Activated naive CD4-positive, alpha-beta T cell treated with Interleukin-2 at 50 U/mL for 16 hours (primary cell): ENCODE measurements around the gene CSRNP3.

Source experiments
- DNase-seq: peaks from one replicate; pipeline ENCODE4 v3.0.0-alpha.2; 2020

CSRNP3 gene

GRCh38 chr2:165471349-165471950, 2.0 kb downstream of the CSRNP3 start:
- no peak for DNase-seq

GRCh38 chr2:165472922-165473321, 3.4 kb downstream of the CSRNP3 start:
- DNase-seq = no peak

- no peak for DNase-seq
Measured at GRCh38 chr2:165474619-165475276, 5.2 kb downstream of the CSRNP3 start.

- DNase-seq = no peak
Measured at GRCh38 chr2:165475277-165476004, 5.9 kb downstream of the CSRNP3 start.

- DNase-seq = no peak
Measured at GRCh38 chr2:165479856-165480255, 10.4 kb downstream of the CSRNP3 start.

GRCh38 chr2:165494573-165494972, 25.1 kb downstream of the CSRNP3 start:
- no peak for DNase-seq

- no peak for DNase-seq
Measured at GRCh38 chr2:165497659-165498317, 28.3 kb downstream of the CSRNP3 start.

- no peak for DNase-seq
Measured at GRCh38 chr2:165499131-165499530, 29.6 kb downstream of the CSRNP3 start.

- DNase-seq = no peak
Measured at GRCh38 chr2:165500001-165500400, 30.5 kb downstream of the CSRNP3 start.

GRCh38 chr2:165500816-165501215, 31.3 kb downstream of the CSRNP3 start:
- DNase-seq = no peak

GRCh38 chr2:165505514-165505913, 36.0 kb downstream of the CSRNP3 start:
- DNase-seq = no peak

- DNase-seq = no peak
Measured at GRCh38 chr2:165508927-165509326, 39.4 kb downstream of the CSRNP3 start.

- no peak for DNase-seq
Measured at GRCh38 chr2:165513479-165513878, 44.0 kb downstream of the CSRNP3 start.

- DNase-seq = no peak
Measured at GRCh38 chr2:165518611-165519010, 49.1 kb downstream of the CSRNP3 start.

GRCh38 chr2:165522719-165523118, 53.2 kb downstream of the CSRNP3 start:
- DNase-seq = no peak

- DNase-seq = no peak
Measured at GRCh38 chr2:165524720-165525119, 55.2 kb downstream of the CSRNP3 start.

GRCh38 chr2:165528691-165529090, 59.2 kb downstream of the CSRNP3 start:
- DNase-seq = no peak

GRCh38 chr2:165529130-165529529, 59.6 kb downstream of the CSRNP3 start:
- no peak for DNase-seq

- DNase-seq = no peak
Measured at GRCh38 chr2:165533331-165533730, 63.8 kb downstream of the CSRNP3 start.

GRCh38 chr2:165535471-165535870, 66.0 kb downstream of the CSRNP3 start:
- no peak for DNase-seq

GRCh38 chr2:165536851-165537499, 67.5 kb downstream of the CSRNP3 start:
- no peak for DNase-seq

GRCh38 chr2:165539985-165540384, 70.5 kb downstream of the CSRNP3 start:
- no peak for DNase-seq

GRCh38 chr2:165544897-165545296, 75.4 kb downstream of the CSRNP3 start:
- DNase-seq = no peak
